HepG2 (cell line): ENCODE measurements around the gene GAN. TPM values are rescaled to one million over a fixed set of nuclear protein-coding genes. Genes with fewer than 3 reads are reported as not detected.
A peak's percentile ranks its signal among the peaks of the same experiment; 100 is the strongest.

Experiments used
- CHD4 ChIP-seq: fragments of 200-600 bp; sonication (generic); IDR thresholded peaks from 2 replicates; pipeline ENCODE4 v1.7.0; 2017; ENCODE audit warnings: mild to moderate bottlenecking, low read length, borderline replicate concordance
- EEA1 ChIP-seq: sonication (generic); formaldehyde crosslinking; IDR thresholded peaks from 2 replicates; pipeline ENCODE4 v1.5.1; 2020; ENCODE audit warnings: mild to moderate bottlenecking, missing genetic modification reagents, borderline replicate concordance
- NFE2L2 ChIP-seq: fragments of 150-350 bp; IDR thresholded peaks from 2 replicates; pipeline ENCODE4 v1.6.1; 2014; ENCODE audit warnings: low read length
- NFRKB ChIP-seq: fragments of 450-650 bp; IDR thresholded peaks from 2 replicates; pipeline ENCODE4 v1.6.1; 2017
- NFYB ChIP-seq: sonication (generic); formaldehyde crosslinking; IDR thresholded peaks from 2 replicates; pipeline ENCODE4 v1.4.0; 2020; ENCODE audit warnings: missing genetic modification reagents
- NRL ChIP-seq: sonication (generic); formaldehyde crosslinking; IDR thresholded peaks from 2 replicates; pipeline ENCODE4 v1.5.0; 2020; ENCODE audit warnings: missing genetic modification reagents, mild to moderate bottlenecking, moderate library complexity, borderline replicate concordance
- PBX2 ChIP-seq: IDR thresholded peaks from 2 replicates; pipeline ENCODE4 v1.6.1; 2016; ENCODE audit warnings: control low read depth
- PPARG ChIP-seq: conservative IDR thresholded peaks from 2 replicates; pipeline ENCODE4 v1.6.1; 2016; ENCODE audit warnings: missing biosample characterization, missing genetic modification reagents
- SMAD3 ChIP-seq: sonication (generic); formaldehyde crosslinking; IDR thresholded peaks from 2 replicates; pipeline ENCODE4 v1.4.0; 2020; ENCODE audit warnings: missing genetic modification reagents
- TAF1 ChIP-seq: sonication (generic); formaldehyde crosslinking; IDR thresholded peaks from 2 replicates; pipeline ENCODE4 v1.4.0; 2020; ENCODE audit warnings: missing genetic modification reagents
- WIZ ChIP-seq: sonication (generic); formaldehyde crosslinking; IDR thresholded peaks from 2 replicates; pipeline ENCODE4 v1.5.1; 2020; ENCODE audit warnings: mild to moderate bottlenecking, missing genetic modification reagents
- ZBTB26 ChIP-seq: IDR thresholded peaks from 2 replicates; pipeline ENCODE4 v1.6.1; 2016; ENCODE audit warnings: missing compliant biosample characterization, missing genetic modification reagents, borderline replicate concordance
- ZBTB34 ChIP-seq: sonication (generic); formaldehyde crosslinking; IDR thresholded peaks from 2 replicates; pipeline ENCODE4 v1.8.0; 2022; ENCODE audit warnings: mild to moderate bottlenecking, missing genetic modification reagents
- ZFP36L1 ChIP-seq: sonication (generic); formaldehyde crosslinking; IDR thresholded peaks from 2 replicates; pipeline ENCODE4 v1.8.0; 2022; ENCODE audit warnings: mild to moderate bottlenecking, missing genetic modification reagents, moderate library complexity
- ZNF142 ChIP-seq: sonication (generic); formaldehyde crosslinking; IDR thresholded peaks from 2 replicates; pipeline ENCODE4 v1.4.0; 2020; ENCODE audit warnings: missing genetic modification reagents
- ZNF225 ChIP-seq: sonication (generic); formaldehyde crosslinking; IDR thresholded peaks from 2 replicates; pipeline ENCODE4 v1.4.0; 2020; ENCODE audit warnings: mild to moderate bottlenecking, missing genetic modification reagents
- ZNF235 ChIP-seq: sonication (generic); formaldehyde crosslinking; IDR thresholded peaks from 2 replicates; pipeline ENCODE4 v1.8.1; 2023; ENCODE audit warnings: mild to moderate bottlenecking, missing genetic modification reagents, borderline replicate concordance
- ZNF761 ChIP-seq: sonication (generic); formaldehyde crosslinking; conservative IDR thresholded peaks from 2 replicates; pipeline ENCODE4 v1.4.0; 2020; ENCODE audit warnings: mild to moderate bottlenecking, missing genetic modification reagents
- ZNF784 ChIP-seq: sonication (generic); formaldehyde crosslinking; IDR thresholded peaks from 2 replicates; pipeline ENCODE4 v1.5.1; 2020; ENCODE audit warnings: missing genetic modification reagents, mild to moderate bottlenecking, borderline replicate concordance
- polyA plus RNA-seq, 8 experiments: library from polyadenylated mRNA; depleted of rRNA in 3 of 8; stranded (reverse) in 7 of 8; unstranded in 1 of 8; fragments of >200 nt; fragmentation: Illumina TruSeq in 4 of 8; extraction: Trizol in 4 of 8; gene quantifications; 2 replicates each; pipeline versions ENCODE4 v1.2.1 to v1.2.3, GENCODE V29; 2011 to 2016; ENCODE audit warnings: low read depth in 4 of 8, missing spikeins in 1 of 8, mixed read lengths in 1 of 8; ENCODE audit not compliant: insufficient read depth in 1 of 8
- total RNA-seq, 5 experiments: library from RNA; depleted of rRNA; stranded (reverse); fragments of >200 nt; fragmentation: Illumina TruSeq; extraction: Trizol; gene quantifications; 2 replicates each; pipeline ENCODE4 v1.2.3, GENCODE V29; 2016; ENCODE audit warnings: low read depth in 1 of 5

Gene GAN
- total and polyA plus RNA-seq, 2 of the 13 experiments (the other 11 are each of a cell fraction or from before 2014, with no cell fraction given), result 4.3 to 11.0 TPM

- TF ChIP-seq EEA1 (CRISPR knock-in tag), result 0 out of 2 replicates have a peak, but pooled peaks have one; percentile 50
- 0 out of 2 replicates have a peak, but pooled peaks have one; percentile 6 for TF ChIP-seq NFYB (CRISPR knock-in tag)
- peak; percentile 41; the same call in 1 of the 2 replicates for TF ChIP-seq TAF1 (CRISPR knock-in tag)
- TF ChIP-seq ZNF235, result no peak
- no peak for TF ChIP-seq WIZ (CRISPR knock-in tag)
- TF ChIP-seq NFRKB, result no peak
- TF ChIP-seq NRL (CRISPR knock-in tag), result no peak
- peak; percentile 96 for TF ChIP-seq ZNF225 (CRISPR knock-in tag)
- 0 out of 2 replicates have a peak, but pooled peaks have one; percentile 45 for TF ChIP-seq PPARG (CRISPR knock-in tag)
- peak; percentile 61; the same call in 1 of the 2 replicates for TF ChIP-seq SMAD3 (CRISPR knock-in tag)
- TF ChIP-seq ZNF761 (CRISPR knock-in tag), result peak; percentile 37; the same call in 1 of the 2 replicates
- no peak for TF ChIP-seq ZFP36L1 (CRISPR knock-in tag)
- TF ChIP-seq ZBTB26 (CRISPR knock-in tag), result peak; percentile 57; the same call in 1 of the 2 replicates
- no peak for TF ChIP-seq PBX2 (CRISPR knock-in tag)
- TF ChIP-seq CHD4, result no peak
- TF ChIP-seq NFE2L2, result peak; percentile 18; the same call in 1 of the 2 replicates
- no peak for TF ChIP-seq ZBTB34 (CRISPR knock-in tag)
- TF ChIP-seq ZNF142 (CRISPR knock-in tag), result peak; percentile 59
- TF ChIP-seq ZNF784 (CRISPR knock-in tag), result peak; percentile 79; the same call in 1 of the 2 replicates
Measured at GRCh38 chr16:81403601-81404391, 89.0 kb downstream of the GAN start (continued).
